ENCODE measurements around the gene IL6. TPM values are rescaled to one million over a fixed set of nuclear protein-coding genes. Genes with fewer than 3 reads are reported as not detected.

IL6 gene
- total and polyA plus RNA-seq, 2 of the 8 experiments (the other 6 are each of a cell fraction or from before 2014, with no cell fraction given) = 0.12 to 0.41 TPM

DNA sequence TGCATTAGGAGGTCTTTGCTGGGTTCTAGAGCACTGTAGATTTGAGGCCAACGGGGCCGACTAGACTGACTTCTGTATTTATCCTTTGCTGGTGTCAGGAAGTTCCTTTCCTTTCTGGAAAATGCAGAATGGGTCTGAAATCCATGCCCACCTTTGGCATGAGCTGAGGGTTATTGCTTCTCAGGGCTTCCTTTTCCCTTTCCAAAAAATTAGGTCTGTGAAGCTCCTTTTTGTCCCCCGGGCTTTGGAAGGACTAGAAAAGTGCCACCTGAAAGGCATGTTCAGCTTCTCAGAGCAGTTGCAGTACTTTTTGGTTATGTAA, 675 bp downstream of the IL6 start (continued):
- TF ChIP-seq CREB1 (IDR thresholded peaks at IDR 0.05) (no peak), CTCF (IDR thresholded peaks at IDR 0.05; ENCODE audit: control extremely low read depth in 1 of 3, insufficient read depth in 1 of 3, low read depth in 1 of 3, low read length in 3 of 3) (no peak), ATF2 (IDR thresholded peaks at IDR 0.05; ENCODE audit: low read length) (no peak), ATF3 (IDR thresholded peaks at IDR 0.05; ENCODE audit: insufficient read depth, low read depth, low read length) (no peak), POU5F1 (IDR thresholded peaks at IDR 0.05; ENCODE audit: low read depth, low read length) (no peak), CHD2 (IDR thresholded peaks at IDR 0.05; ENCODE audit: low read length) (no peak), EGR1 (IDR thresholded peaks at IDR 0.05; ENCODE audit: borderline replicate concordance, low read depth, low read length) (no peak), RAD21 (IDR thresholded peaks at IDR 0.05 in 1 of 2, conservative IDR thresholded peaks at IDR 0.05 in 1 of 2; ENCODE audit: low read depth in 2 of 2, low read length in 2 of 2) (no peak)
